ENCODE results near the gene GLB1L2. TPM values are rescaled to one million over a fixed set of nuclear protein-coding genes. Genes with fewer than 3 reads are reported as not detected.

The GLB1L2 gene
- total and polyA plus RNA-seq, 2 of the 4 experiments (the other 2 are of a cell fraction) = under 0.01 to 0.26 TPM

DNA sequence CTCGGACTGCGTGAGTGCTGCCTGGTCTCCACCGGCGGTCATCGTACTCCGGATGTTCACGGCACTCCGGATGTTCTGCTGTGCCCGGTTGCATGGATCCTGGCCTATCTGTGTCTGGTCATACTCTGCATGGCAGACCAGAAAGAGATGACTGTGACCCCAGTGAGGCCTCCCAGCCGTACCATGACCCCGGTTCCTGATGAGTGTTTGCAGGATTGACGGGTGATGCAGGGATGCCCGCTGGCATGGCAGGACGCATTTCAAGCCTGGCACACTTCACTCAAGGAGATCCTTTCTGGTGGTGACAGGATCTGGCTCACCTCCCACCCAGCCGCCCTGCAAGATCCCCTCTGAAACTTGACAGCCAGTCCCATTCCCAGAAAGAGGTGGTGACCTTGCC is 6.3 kb downstream of the GLB1L2 start:
- intact Hi-C loops (cut with micrococcal nuclease) = no loop called here
- H3K4me1 ChIP-seq (ENCODE audit: control insufficient read depth, insufficient read depth, low read length) = no peaks in the 10 kb centered on the region
- no peak overlapping the region for H4K5ac ChIP-seq (ENCODE audit: low read depth, low read length)
- ChIA-PET POLR2A (ENCODE audit: unreplicated experiment) (no interaction called here), CTCF (no interaction called here)
- no peak for TF ChIP-seq RFX5 (IDR thresholded peaks at IDR 0.05; ENCODE audit: low read depth, low read length)
- TF ChIP-seq, protein P1, sequence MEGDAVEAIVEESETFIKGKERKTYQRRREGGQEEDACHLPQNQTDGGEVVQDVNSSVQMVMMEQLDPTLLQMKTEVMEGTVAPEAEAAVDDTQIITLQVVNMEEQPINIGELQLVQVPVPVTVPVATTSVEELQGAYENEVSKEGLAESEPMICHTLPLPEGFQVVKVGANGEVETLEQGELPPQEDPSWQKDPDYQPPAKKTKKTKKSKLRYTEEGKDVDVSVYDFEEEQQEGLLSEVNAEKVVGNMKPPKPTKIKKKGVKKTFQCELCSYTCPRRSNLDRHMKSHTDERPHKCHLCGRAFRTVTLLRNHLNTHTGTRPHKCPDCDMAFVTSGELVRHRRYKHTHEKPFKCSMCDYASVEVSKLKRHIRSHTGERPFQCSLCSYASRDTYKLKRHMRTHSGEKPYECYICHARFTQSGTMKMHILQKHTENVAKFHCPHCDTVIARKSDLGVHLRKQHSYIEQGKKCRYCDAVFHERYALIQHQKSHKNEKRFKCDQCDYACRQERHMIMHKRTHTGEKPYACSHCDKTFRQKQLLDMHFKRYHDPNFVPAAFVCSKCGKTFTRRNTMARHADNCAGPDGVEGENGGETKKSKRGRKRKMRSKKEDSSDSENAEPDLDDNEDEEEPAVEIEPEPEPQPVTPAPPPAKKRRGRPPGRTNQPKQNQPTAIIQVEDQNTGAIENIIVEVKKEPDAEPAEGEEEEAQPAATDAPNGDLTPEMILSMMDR (conservative IDR thresholded peaks at IDR 0.05; ENCODE audit: low read depth, low read length) = no peak
- no peak for TF ChIP-seq RAD21 (IDR thresholded peaks at IDR 0.05; ENCODE audit: low read length)
- no peak for TF ChIP-seq POLR2A (IDR thresholded peaks at IDR 0.05; ENCODE audit: low read depth, low read length)
- no peak for TF ChIP-seq FOS (IDR thresholded peaks at IDR 0.05; ENCODE audit: low read depth, low read length)
- TF ChIP-seq MXI1 (IDR thresholded peaks at IDR 0.05; ENCODE audit: borderline replicate concordance, low read depth, low read length) = no peak
- TF ChIP-seq, protein P2, sequence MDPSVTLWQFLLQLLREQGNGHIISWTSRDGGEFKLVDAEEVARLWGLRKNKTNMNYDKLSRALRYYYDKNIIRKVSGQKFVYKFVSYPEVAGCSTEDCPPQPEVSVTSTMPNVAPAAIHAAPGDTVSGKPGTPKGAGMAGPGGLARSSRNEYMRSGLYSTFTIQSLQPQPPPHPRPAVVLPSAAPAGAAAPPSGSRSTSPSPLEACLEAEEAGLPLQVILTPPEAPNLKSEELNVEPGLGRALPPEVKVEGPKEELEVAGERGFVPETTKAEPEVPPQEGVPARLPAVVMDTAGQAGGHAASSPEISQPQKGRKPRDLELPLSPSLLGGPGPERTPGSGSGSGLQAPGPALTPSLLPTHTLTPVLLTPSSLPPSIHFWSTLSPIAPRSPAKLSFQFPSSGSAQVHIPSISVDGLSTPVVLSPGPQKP (IDR thresholded peaks at IDR 0.05; ENCODE audit: borderline replicate concordance, low read depth, low read length) = no peak
- TF ChIP-seq SMC3 (IDR thresholded peaks at IDR 0.05; ENCODE audit: low read depth, low read length) = no peak
- no peak for TF ChIP-seq RCOR1 (IDR thresholded peaks at IDR 0.05; ENCODE audit: insufficient replicate concordance, low read length)
- H3K9ac ChIP-seq (ENCODE audit: low read depth, low read length) = no peak overlapping the region
- no TSS peak for BruUV-seq (replicated peaks)
- H3K56ac ChIP-seq (ENCODE audit: extremely low read depth, insufficient read depth, low read length) = no peak overlapping the region
- 68% methylated on average over 3 of the region's 15 CpGs; no CpG with 5 or more reads in 1 of the 2 experiments for WGBS, 2 experiments (ENCODE audit: extremely low coverage in 2 of 2, insufficient read length in 1 of 2)
- H3K36me3 ChIP-seq (ENCODE audit: control insufficient read depth, insufficient read depth, low read length) = no peaks in the 10 kb centered on the region
- no peak overlapping the region for H3K14ac ChIP-seq (replicated peaks; ENCODE audit: low read depth, low read length)
- H3K4ac ChIP-seq (ENCODE audit: low read depth, low read length) = no peak overlapping the region
- H3K4me3 ChIP-seq (ENCODE audit: insufficient read depth, low read depth, low read length) = no peak overlapping the region
- H2AK5ac ChIP-seq (ENCODE audit: low read depth, low read length) = no peak overlapping the region
- H2BK120ac ChIP-seq (ENCODE audit: low read depth, low read length) = no peak overlapping the region
- H2BK5ac ChIP-seq (ENCODE audit: low read depth, low read length, poor library complexity, severe bottlenecking) = no peak overlapping the region
- no peak overlapping the region for H2AK9ac ChIP-seq (replicated peaks; ENCODE audit: low read depth, low read length, poor library complexity)
- in situ Hi-C loops (cut with MboI; ENCODE audit: low sequenced_read_pairs) = no loop called here
- DNase-seq (no peak), ATAC-seq (ENCODE audit: low read depth) (no peak)
- H4K91ac ChIP-seq (ENCODE audit: insufficient read depth, low read depth, low read length) = no peak overlapping the region
- H3K9me3 ChIP-seq (ENCODE audit: control insufficient read depth, insufficient read depth, low read length) = peaks cover 7% of the 10 kb centered on the region; the same call in 1 of the 2 replicates
- dilution Hi-C loops (cut with HindIII; ENCODE audit: low sequenced_read_pairs, unreplicated experiment) = no loop called here
- no peak overlapping the region for H3K27ac ChIP-seq (ENCODE audit: insufficient read depth, low read length)
- no peaks in the 10 kb centered on the region for H3K9me1 ChIP-seq (ENCODE audit: insufficient read depth, low read length)
- no peak overlapping the region for H2AFZ ChIP-seq (replicated peaks; ENCODE audit: low read length, poor library complexity)
- no peak overlapping the region for H3K23ac ChIP-seq (ENCODE audit: low read depth, low read length)
- no peaks in the 10 kb centered on the region; the same call in 1 of the 2 replicates for H3K27me3 ChIP-seq (ENCODE audit: control insufficient read depth, insufficient read depth, low read length)
- H3K18ac ChIP-seq (ENCODE audit: low read depth, low read length) = no peak overlapping the region
- no peak overlapping the region for H4K8ac ChIP-seq (ENCODE audit: low read depth in 2 of 2, low read length in 2 of 2)
- H3K4me2 ChIP-seq (ENCODE audit: low read depth, low read length) = no peak overlapping the region
- no peaks in the 10 kb centered on the region for H3K79me1 ChIP-seq (ENCODE audit: low read depth in 1 of 2, low read length in 2 of 2)
- H2BK20ac ChIP-seq (ENCODE audit: low read depth, low read length) = no peak overlapping the region
- no peak overlapping the region for H2BK15ac ChIP-seq (ENCODE audit: low read depth, low read length)
- no peaks in the 10 kb centered on the region for H4K20me1 ChIP-seq (ENCODE audit: insufficient read depth, low read length)
